Fibroblast of skin of abdomen (primary cell): ENCODE measurements around the gene PTPRD.

Experiments used
- DNase-seq: peaks from one replicate; pipeline ENCODE4 v3.0.0-alpha.2; 2013

PTPRD gene

GRCh38 chr9:9283159-9283986 lies 1329.4 kb downstream of the PTPRD start:
- no peak for DNase-seq

GRCh38 chr9:9275601-9276000 lies 1337.2 kb downstream of the PTPRD start:
- no peak for DNase-seq

- no peak for DNase-seq
These were observed 1354.8 kb downstream of the PTPRD start for GRCh38 chr9:9257999-9258498.

GRCh38 chr9:9246726-9247125 lies 1366.1 kb downstream of the PTPRD start:
- peak; percentile 0 for DNase-seq

GRCh38 chr9:9231946-9232345 lies 1380.9 kb downstream of the PTPRD start:
- DNase-seq = no peak

GRCh38 chr9:9229269-9229668 lies 1383.5 kb downstream of the PTPRD start:
- DNase-seq = no peak

- no peak for DNase-seq
These were observed 1389.6 kb downstream of the PTPRD start for GRCh38 chr9:9223175-9223574.

- no peak for DNase-seq
These were observed 1390.1 kb downstream of the PTPRD start for GRCh38 chr9:9222730-9223129.

GRCh38 chr9:9216934-9217333 lies 1395.9 kb downstream of the PTPRD start:
- DNase-seq = no peak

- DNase-seq = no peak
These were observed 1397.8 kb downstream of the PTPRD start for GRCh38 chr9:9215050-9215449.

- no peak for DNase-seq
These were observed 1398.7 kb downstream of the PTPRD start for GRCh38 chr9:9214066-9214465.

GRCh38 chr9:9212963-9213362 lies 1399.8 kb downstream of the PTPRD start:
- DNase-seq = no peak

- no peak for DNase-seq
These were observed 1410.5 kb downstream of the PTPRD start for GRCh38 chr9:9202276-9202675.

GRCh38 chr9:9186086-9186485 lies 1426.7 kb downstream of the PTPRD start:
- DNase-seq = no peak

GRCh38 chr9:9182431-9182830 lies 1430.4 kb downstream of the PTPRD start:
- DNase-seq = no peak

- no peak for DNase-seq
These were observed 1435.7 kb downstream of the PTPRD start for GRCh38 chr9:9177081-9177480.

- no peak for DNase-seq
These were observed 1438.4 kb downstream of the PTPRD start for GRCh38 chr9:9174358-9174757.

- no peak for DNase-seq
These were observed 1439.5 kb downstream of the PTPRD start for GRCh38 chr9:9173264-9173663.

- DNase-seq = no peak
These were observed 1442.2 kb downstream of the PTPRD start for GRCh38 chr9:9170439-9171134.

- DNase-seq = no peak
These were observed 1470.8 kb downstream of the PTPRD start for GRCh38 chr9:9142001-9142400.

- no peak for DNase-seq
These were observed 1479.3 kb downstream of the PTPRD start for GRCh38 chr9:9133526-9133925.

GRCh38 chr9:9124616-9125015 lies 1488.2 kb downstream of the PTPRD start:
- DNase-seq = peak; percentile 4

GRCh38 chr9:9122230-9122875 lies 1490.4 kb downstream of the PTPRD start:
- no peak for DNase-seq
